GM21786 (cell line): ENCODE data around the gene USP11.

Source experiments
- ATAC-seq: cut with Tn5 transposase; IDR thresholded peaks from one replicate; pipeline ENCODE4 v1.9.1; 2021; ENCODE audit not compliant: unreplicated experiment

USP11 gene

GRCh38 chrX:47224266-47224895 is 8.4 kb upstream of the USP11 start:
- ATAC-seq, result no peak

GRCh38 chrX:47224896-47225290 is 7.9 kb upstream of the USP11 start:
- no peak for ATAC-seq

GRCh38 chrX:47226071-47226470 is 6.7 kb upstream of the USP11 start:
- no peak for ATAC-seq

- ATAC-seq, result no peak
These were observed 6.1 kb upstream of the USP11 start for GRCh38 chrX:47226531-47227333.

- ATAC-seq, result no peak
These were observed 5.5 kb upstream of the USP11 start for GRCh38 chrX:47227334-47227583.

GRCh38 chrX:47228550-47229270 is 4.1 kb upstream of the USP11 start:
- no peak for ATAC-seq

GRCh38 chrX:47229427-47229826 is 3.4 kb upstream of the USP11 start:
- no peak for ATAC-seq

GRCh38 chrX:47230136-47230868 is 2.5 kb upstream of the USP11 start:
- no peak for ATAC-seq

- ATAC-seq, result no peak
These were observed 1.6 kb upstream of the USP11 start for GRCh38 chrX:47231167-47231566.

GRCh38 chrX:47232197-47232802 is 509 bp upstream of the USP11 start:
- no peak for ATAC-seq

GRCh38 chrX:47233333-47234113 is 714 bp downstream of the USP11 start:
- ATAC-seq, result peak; percentile 86

GRCh38 chrX:47234583-47234982 is 1.8 kb downstream of the USP11 start:
- no peak for ATAC-seq

GRCh38 chrX:47235691-47236103 is 2.9 kb downstream of the USP11 start:
- no peak for ATAC-seq

GRCh38 chrX:47239199-47239598 is 6.4 kb downstream of the USP11 start:
- ATAC-seq, result no peak

GRCh38 chrX:47239898-47240545 is 7.2 kb downstream of the USP11 start:
- no peak for ATAC-seq

GRCh38 chrX:47240619-47241018 is 7.8 kb downstream of the USP11 start:
- no peak for ATAC-seq

- no peak for ATAC-seq
These were observed 8.6 kb downstream of the USP11 start for GRCh38 chrX:47241201-47242011.

- no peak for ATAC-seq
These were observed 9.5 kb downstream of the USP11 start for GRCh38 chrX:47242321-47242720.

GRCh38 chrX:47243351-47243750 is 10.5 kb downstream of the USP11 start:
- no peak for ATAC-seq
